Panc1 (cell line): Measurements from ENCODE around the gene DHRS12. TPM values are rescaled to one million over a fixed set of nuclear protein-coding genes. Genes with fewer than 3 reads are reported as not detected.

Source experiments
- ATAC-seq: fragments of 200-7000 bp; cut with Tn5 transposase; 2 replicates; pipeline ENCODE4 v1.9.1; 2020; ENCODE audit warnings: mild to moderate bottlenecking, moderate library complexity
- BruUV-seq: library from RNA; stranded (reverse); fragments of 400-500 nt; replicated peaks from 2 replicates; lab custom pipeline; 2021; lab: Mats Ljungman, UMichigan
- CTCF ChIA-PET: fragments of 300-600 bp; sonication (Branson Sonifier 250); formaldehyde crosslinking; loops from one replicate; lab custom pipeline; 2022; ENCODE audit warnings: antibody characterized with exemption; lab: Charles Lee
- POLR2A ChIA-PET: fragments of 300-600 bp; sonication (Branson Sonifier 250); formaldehyde crosslinking; loops from one replicate; lab custom pipeline; 2022; ENCODE audit warnings: antibody characterized with exemption; lab: Charles Lee
- DNase-seq: peaks from one replicate; pipeline ENCODE4 v3.0.0-alpha.2; 2010; ENCODE audit warnings: low read depth, low spot score
- H3K27ac ChIP-seq: 2 replicates; pipeline ENCODE4 v1.5.1; 2011; ENCODE audit warnings: mild to moderate bottlenecking, low read length, inconsistent platforms
- H3K27me3 ChIP-seq: fragments of 200-500 bp; sonication (Bioruptor generic); 2 replicates; pipeline ENCODE4 v1.6.0; 2014; ENCODE audit warnings: low read length, inconsistent platforms; ENCODE audit not compliant: control insufficient read depth, insufficient read depth
- H3K36me3 ChIP-seq: fragments of 200-500 bp; sonication (Bioruptor generic); 2 replicates; pipeline ENCODE4 v1.5.1; 2014; ENCODE audit warnings: inconsistent platforms, mild to moderate bottlenecking, low read length, moderate library complexity; ENCODE audit not compliant: control insufficient read depth, insufficient read depth
- H3K4me1 ChIP-seq: 2 replicates; pipeline ENCODE4 v1.5.1; 2011; ENCODE audit warnings: inconsistent platforms, mild to moderate bottlenecking, low read length, moderate library complexity; ENCODE audit not compliant: control insufficient read depth, insufficient read depth
- H3K4me3 ChIP-seq, 2 experiments: 2 replicates each; pipeline ENCODE4 v1.5.1; 2011 to 2012; ENCODE audit warnings: low read depth in 2 of 2, low read length in 2 of 2, mild to moderate bottlenecking in 2 of 2, inconsistent platforms in 1 of 2, moderate library complexity in 1 of 2
- H3K9me3 ChIP-seq: fragments of 200-500 bp; sonication (Bioruptor generic); 2 replicates; pipeline ENCODE4 v1.5.1; 2014; ENCODE audit warnings: low read depth, mild to moderate bottlenecking, inconsistent platforms, low read length, moderate library complexity; ENCODE audit not compliant: control insufficient read depth, insufficient read depth
- CTCF ChIP-seq: fragments of 450-650 bp; IDR thresholded peaks from 2 replicates; pipeline ENCODE4 v1.5.1; 2017; ENCODE audit warnings: mild to moderate bottlenecking
- POLR2AphosphoS5 ChIP-seq: IDR thresholded peaks from 2 replicates; pipeline ENCODE4 v1.6.1; 2012; ENCODE audit warnings: mild to moderate bottlenecking, low read depth, low read length, moderate library complexity
- REST ChIP-seq, 2 experiments: IDR thresholded peaks; 2 replicates each; pipeline ENCODE4 v1.6.1; 2011 to 2012; ENCODE audit warnings: low read depth in 2 of 2, control low read depth in 1 of 2, low read length in 1 of 2, mild to moderate bottlenecking in 1 of 2, moderate library complexity in 1 of 2; ENCODE audit not compliant: insufficient read depth in 1 of 2
- SIN3A ChIP-seq: IDR thresholded peaks from 2 replicates; pipeline ENCODE4 v1.6.1; 2012; ENCODE audit warnings: low read depth, mild to moderate bottlenecking, low read length, moderate library complexity, borderline replicate concordance; ENCODE audit not compliant: insufficient read depth
- TCF7L2 ChIP-seq: IDR thresholded peaks from 2 replicates; pipeline ENCODE4 v1.6.1; 2011; ENCODE audit warnings: mild to moderate bottlenecking, low read depth, low read length, inconsistent platforms
- in situ Hi-C: cut with HindIII; loops from 2 replicates; pipeline ENCODE4 v1.10.0; 2016; ENCODE audit warnings: low sequenced_read_pairs, low pct_unique_long_range_greater_than_20kb
- intact Hi-C: fragments of 100-400 bp; cut with micrococcal nuclease; formaldehyde crosslinking; loops from one replicate; pipeline ENCODE4 v1.10.0; 2022; ENCODE audit not compliant: unreplicated experiment
- total RNA-seq: library from RNA; stranded (reverse); gene quantifications from one replicate; pipeline ENCODE4 v1.2.1, GENCODE V29; 2021; ENCODE audit not compliant: unreplicated experiment

The DHRS12 gene
- total RNA-seq, 1 experiment from 2014 or later = 10.7 TPM

DNA sequence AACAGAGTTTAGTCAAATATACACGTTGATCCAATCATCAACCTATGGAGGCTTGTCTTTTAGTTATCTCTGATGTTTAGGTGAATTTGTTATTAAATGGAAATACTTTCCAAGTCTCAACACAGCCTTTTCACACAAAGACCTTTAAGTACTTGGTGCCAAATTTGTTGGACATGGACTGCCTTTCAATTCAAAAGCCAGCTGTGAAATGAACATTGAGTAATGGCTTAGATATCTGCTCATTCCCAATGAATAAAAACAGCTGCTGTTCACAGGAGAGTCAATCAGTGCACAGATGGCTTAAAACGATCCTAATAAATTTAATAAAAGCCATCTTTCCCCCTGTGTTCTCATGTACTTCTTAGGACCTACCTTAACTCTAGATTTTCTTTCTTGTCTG is 19.9 kb upstream of the DHRS12 start:
- no peaks in the 10 kb centered on the region for H3K36me3 ChIP-seq
- in situ Hi-C loops (no loop called here), intact Hi-C loops (loop anchor here (10.0 kb wide), 1 partner anchor 381 kb away; no protein-coding TSS in a partner anchor)
- H3K9me3 ChIP-seq = no peaks in the 10 kb centered on the region
- H3K27ac ChIP-seq = no peak overlapping the region
- BruUV-seq = no TSS peak
- H3K4me1 ChIP-seq = no peaks in the 10 kb centered on the region
- ChIA-PET CTCF (no interaction called here), POLR2A (no interaction called here)
- TF ChIP-seq CTCF = no peak
- no peak for TF ChIP-seq POLR2AphosphoS5
- TF ChIP-seq SIN3A = no peak
- TF ChIP-seq REST (IDR thresholded peaks at IDR 0.05; ENCODE audit: insufficient read depth in 1 of 2, low read depth in 2 of 2, low read length in 1 of 2) = no peak
- no peak for TF ChIP-seq TCF7L2
- no peak overlapping the region for H3K4me3 ChIP-seq
- H3K27me3 ChIP-seq = peaks cover under 1% of the 10 kb centered on the region; the same call in 1 of the 2 replicates
- ATAC-seq (no peak), DNase-seq (no peak)

- H3K4me3 ChIP-seq = no peak overlapping the region
- H3K27ac ChIP-seq = no peak overlapping the region
- ATAC-seq = no peak
- CTCF ChIA-PET = no interaction called here
- no peaks in the 10 kb centered on the region for H3K9me3 ChIP-seq
- BruUV-seq = no TSS peak
- in situ Hi-C loops = no loop called here
- no peak for TF ChIP-seq TCF7L2
- no peaks in the 10 kb centered on the region for H3K27me3 ChIP-seq
- intact Hi-C loops = loop anchor here (10.0 kb wide), 1 partner anchor 381 kb away; no protein-coding TSS in a partner anchor
- no peak for DNase-seq
- no peaks in the 10 kb centered on the region for H3K4me1 ChIP-seq
- H3K36me3 ChIP-seq = no peaks in the 10 kb centered on the region
- POLR2A ChIA-PET = no interaction called here
Observed at GRCh38 chr13:51823359-51823758, 19.4 kb upstream of the DHRS12 start.

DNA sequence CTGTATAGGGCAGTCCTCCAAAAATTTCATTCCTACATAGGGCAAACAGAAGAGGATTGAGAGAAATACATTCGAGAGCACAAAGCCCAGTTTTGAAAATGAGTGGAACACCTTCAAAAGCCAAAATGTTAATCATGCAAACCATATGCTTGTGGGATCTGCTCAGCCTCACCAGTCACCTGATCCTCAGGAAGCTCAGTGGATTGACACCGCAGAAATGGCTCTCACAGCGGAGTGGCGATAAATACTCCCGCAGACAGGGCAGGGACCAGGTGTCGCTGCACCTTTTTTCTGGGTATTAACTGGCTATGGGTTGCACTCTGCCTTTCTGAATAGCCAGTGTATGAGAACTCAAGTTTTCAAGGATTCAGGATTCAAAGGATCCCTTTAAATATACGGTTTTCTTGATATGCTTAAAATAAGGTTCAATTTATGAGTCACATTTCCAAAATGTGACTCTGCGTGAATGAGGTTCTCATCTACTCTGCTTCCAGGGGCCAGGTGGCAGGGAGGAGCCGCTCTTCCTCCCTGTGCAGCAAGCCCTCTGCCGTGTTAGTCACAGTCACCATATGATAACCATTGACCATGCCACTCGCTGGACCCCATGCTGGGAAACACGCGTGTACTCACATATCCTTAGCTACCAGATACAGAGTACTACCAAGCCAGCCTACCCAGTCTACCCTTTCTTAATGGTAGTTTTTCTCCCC is 18.3 kb upstream of the DHRS12 start:
- Histone ChIP-seq H3K36me3 (no peaks in the 10 kb centered on the region), H3K4me1 (no peaks in the 10 kb centered on the region), H3K4me3 (no peak overlapping the region), H3K27me3 (no peaks in the 10 kb centered on the region), H3K9me3 (no peaks in the 10 kb centered on the region), H3K27ac (no peak overlapping the region)
- BruUV-seq = no TSS peak
- ChIA-PET CTCF (no interaction called here), POLR2A (no interaction called here)
- in situ Hi-C loops = no loop called here
- DNase-seq (no peak), ATAC-seq (no peak)
- intact Hi-C loops = loop anchor here (10.0 kb wide), 1 partner anchor 383 kb away; no protein-coding TSS in a partner anchor
- TF ChIP-seq REST (IDR thresholded peaks at IDR 0.05; ENCODE audit: insufficient read depth in 1 of 2, low read depth in 2 of 2, low read length in 1 of 2) = no peak
- no peak for TF ChIP-seq SIN3A
- no peak for TF ChIP-seq POLR2AphosphoS5
- TF ChIP-seq TCF7L2 = no peak
- no peak for TF ChIP-seq CTCF
